Progenitor cell of endocrine pancreas (in vitro differentiated cells): ENCODE data around the gene C1QTNF3. TPM values are rescaled to one million over a fixed set of nuclear protein-coding genes. Genes with fewer than 3 reads are reported as not detected.

ENCODE experiments used
- DNase-seq: peaks from one replicate; pipeline ENCODE4 v3.0.0; 2021; ENCODE audit warnings: low spot score; ENCODE audit not compliant: unreplicated experiment
- H3K27ac Mint-ChIP-seq: 2 replicates; pipeline ENCODE4 v1.8.0; 2021; ENCODE audit warnings: mild to moderate bottlenecking, moderate library complexity, mixed read lengths
- H3K27me3 Mint-ChIP-seq: 2 replicates; pipeline ENCODE4 v1.8.0; 2021; ENCODE audit warnings: mixed read lengths
- H3K36me3 Mint-ChIP-seq: 2 replicates; pipeline ENCODE4 v1.8.0; 2022; ENCODE audit warnings: mixed read lengths; ENCODE audit not compliant: insufficient read depth
- H3K4me1 Mint-ChIP-seq: 2 replicates; pipeline ENCODE4 v1.8.0; 2021; ENCODE audit warnings: low read depth, mixed read lengths
- H3K4me3 Mint-ChIP-seq: 2 replicates; pipeline ENCODE4 v1.8.0; 2021; ENCODE audit warnings: low read depth, mild to moderate bottlenecking, moderate library complexity, mixed read lengths
- H3K9me3 Mint-ChIP-seq: 2 replicates; pipeline ENCODE4 v1.8.0; 2021; ENCODE audit warnings: low read depth, mixed read lengths
- total RNA-seq: library from RNA; stranded (reverse); gene quantifications from 2 replicates; pipeline ENCODE4 v1.2.1, GENCODE V29; 2021
- TF ChIP-seq, protein P1 (sequence below): fragments of 200-600 bp; sonication (generic); IDR thresholded peaks from one replicate; pipeline ENCODE4 v1.5.0; 2021; ENCODE audit warnings: antibody characterized with exemption, mild to moderate bottlenecking; ENCODE audit not compliant: unreplicated experiment

The C1QTNF3 gene
- total RNA-seq, 1 donor from 2014 or later: 9.6 TPM

DNA sequence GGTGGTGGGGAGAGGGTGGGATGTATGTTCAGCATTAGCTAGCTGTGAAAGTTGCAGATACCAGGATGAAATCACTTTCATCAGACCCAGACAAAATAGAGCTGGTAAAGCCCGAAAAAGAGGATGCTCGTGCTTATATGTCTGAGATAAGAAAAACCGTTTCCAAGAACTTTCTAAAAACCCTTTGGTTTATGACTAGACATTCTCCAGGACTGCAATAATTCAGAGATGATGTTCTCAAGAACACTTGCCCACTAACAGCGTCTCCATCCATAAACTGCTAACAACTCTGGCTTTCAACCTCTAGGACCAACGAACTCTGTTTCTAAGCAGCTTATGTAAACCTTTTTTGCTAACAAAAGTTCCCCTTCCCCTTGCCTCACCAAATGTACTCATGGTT, 26.8 kb downstream of the C1QTNF3 start:
- H3K9me3 Mint-ChIP-seq: peaks cover 4% of the 10 kb centered on the region
- H3K4me3 Mint-ChIP-seq: no peak overlapping the region
- H3K27ac Mint-ChIP-seq: no peak overlapping the region
- H3K4me1 Mint-ChIP-seq: peaks cover 5% of the 10 kb centered on the region
- H3K27me3 Mint-ChIP-seq: no peaks in the 10 kb centered on the region
- H3K36me3 Mint-ChIP-seq: peaks cover 12% of the 10 kb centered on the region
- no peak for DNase-seq
- TF ChIP-seq, protein P1, sequence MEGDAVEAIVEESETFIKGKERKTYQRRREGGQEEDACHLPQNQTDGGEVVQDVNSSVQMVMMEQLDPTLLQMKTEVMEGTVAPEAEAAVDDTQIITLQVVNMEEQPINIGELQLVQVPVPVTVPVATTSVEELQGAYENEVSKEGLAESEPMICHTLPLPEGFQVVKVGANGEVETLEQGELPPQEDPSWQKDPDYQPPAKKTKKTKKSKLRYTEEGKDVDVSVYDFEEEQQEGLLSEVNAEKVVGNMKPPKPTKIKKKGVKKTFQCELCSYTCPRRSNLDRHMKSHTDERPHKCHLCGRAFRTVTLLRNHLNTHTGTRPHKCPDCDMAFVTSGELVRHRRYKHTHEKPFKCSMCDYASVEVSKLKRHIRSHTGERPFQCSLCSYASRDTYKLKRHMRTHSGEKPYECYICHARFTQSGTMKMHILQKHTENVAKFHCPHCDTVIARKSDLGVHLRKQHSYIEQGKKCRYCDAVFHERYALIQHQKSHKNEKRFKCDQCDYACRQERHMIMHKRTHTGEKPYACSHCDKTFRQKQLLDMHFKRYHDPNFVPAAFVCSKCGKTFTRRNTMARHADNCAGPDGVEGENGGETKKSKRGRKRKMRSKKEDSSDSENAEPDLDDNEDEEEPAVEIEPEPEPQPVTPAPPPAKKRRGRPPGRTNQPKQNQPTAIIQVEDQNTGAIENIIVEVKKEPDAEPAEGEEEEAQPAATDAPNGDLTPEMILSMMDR: no peak

DNA sequence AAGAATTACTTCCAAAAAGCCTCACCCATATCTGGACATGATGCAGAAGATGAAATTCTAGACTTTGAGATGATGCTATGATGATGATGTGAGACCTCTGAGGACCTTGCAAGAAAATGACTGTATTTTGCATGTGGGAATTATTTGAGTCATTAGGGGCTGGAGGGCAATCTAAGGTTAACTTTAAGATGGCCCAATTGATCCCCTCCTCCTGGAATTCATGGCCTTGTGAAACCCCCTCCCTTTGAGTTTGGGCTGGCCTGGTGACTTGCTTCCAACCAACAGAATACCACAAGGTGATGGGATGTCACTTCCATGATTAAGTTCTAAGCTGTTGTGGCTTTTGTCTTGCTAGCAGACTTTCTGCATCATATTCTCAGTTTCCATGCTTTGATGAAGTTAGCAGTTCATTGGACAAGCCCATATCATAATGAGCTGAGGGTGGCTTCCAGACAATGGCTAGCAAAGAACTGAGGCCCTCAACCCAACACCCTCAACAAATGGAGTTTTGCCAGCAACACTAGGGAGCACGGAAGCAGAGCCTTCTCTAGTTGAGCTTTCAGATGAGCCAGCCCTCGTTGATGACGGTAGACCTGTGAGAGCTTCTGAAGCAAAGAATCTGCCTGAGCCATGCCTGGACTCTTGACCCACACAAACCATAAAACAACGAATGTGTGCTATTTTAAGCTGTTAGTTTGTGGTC, 27.7 kb downstream of the C1QTNF3 start:
- Mint-ChIP-seq H3K9me3 (peaks cover 8% of the 10 kb centered on the region), H3K4me3 (no peak overlapping the region), H3K27me3 (no peaks in the 10 kb centered on the region), H3K36me3 (peaks cover 13% of the 10 kb centered on the region), H3K4me1 (peaks cover 8% of the 10 kb centered on the region), H3K27ac (no peak overlapping the region)
- TF ChIP-seq, protein P1: no peak
- DNase-seq: no peak

GRCh38 chr5:34014626-34015025, 28.4 kb downstream of the C1QTNF3 start:
- Mint-ChIP-seq H3K4me3 (no peak overlapping the region), H3K27ac (no peak overlapping the region), H3K9me3 (peaks cover 12% of the 10 kb centered on the region), H3K27me3 (no peaks in the 10 kb centered on the region), H3K36me3 (peaks cover 9% of the 10 kb centered on the region), H3K4me1 (peaks cover 14% of the 10 kb centered on the region)
- DNase-seq: no peak
- TF ChIP-seq, protein P1: no peak

- no peak for DNase-seq
- no peak overlapping the region for H3K27ac Mint-ChIP-seq
- H3K27me3 Mint-ChIP-seq: no peaks in the 10 kb centered on the region
- peaks cover 13% of the 10 kb centered on the region for H3K9me3 Mint-ChIP-seq
- TF ChIP-seq, protein P1: no peak
- H3K4me3 Mint-ChIP-seq: no peak overlapping the region
- H3K36me3 Mint-ChIP-seq: peaks cover 6% of the 10 kb centered on the region
- peaks cover 25% of the 10 kb centered on the region for H3K4me1 Mint-ChIP-seq
Measured at GRCh38 chr5:34013547-34013946, 29.5 kb downstream of the C1QTNF3 start.

DNA sequence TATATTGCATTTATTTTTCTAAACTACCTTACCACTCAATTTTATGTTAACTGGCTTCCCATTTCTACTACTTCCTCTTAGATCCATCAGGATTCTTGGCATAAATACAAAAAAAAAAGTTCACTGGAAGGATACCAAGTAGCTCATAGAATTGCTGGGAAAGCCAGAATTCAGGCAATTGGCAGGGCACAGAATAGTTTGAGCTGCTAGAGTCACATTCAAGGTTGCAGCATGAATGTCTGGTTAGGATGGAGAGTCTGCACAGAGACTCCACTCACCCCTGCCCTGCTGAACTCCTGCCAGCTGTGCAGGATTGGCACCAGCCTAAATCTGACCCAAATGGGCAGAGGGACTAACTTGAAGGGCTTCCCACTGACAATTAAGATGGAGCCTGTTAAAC, 30.2 kb downstream of the C1QTNF3 start:
- Mint-ChIP-seq H3K27ac (no peak overlapping the region), H3K27me3 (no peaks in the 10 kb centered on the region), H3K4me3 (no peak overlapping the region), H3K36me3 (peaks cover 6% of the 10 kb centered on the region), H3K9me3 (peaks cover 13% of the 10 kb centered on the region), H3K4me1 (peaks cover 28% of the 10 kb centered on the region)
- TF ChIP-seq, protein P1: no peak
- no peak for DNase-seq
